Right forelimb (tissue), 1 donor: ENCODE measurements around the gene PRSS27.
A peak's percentile ranks its signal among the peaks of the same experiment; 100 is the strongest.
"Not testable (repeated sequence)": the region's sequence is repeated elsewhere in the genome, so short reads cannot be mapped to it uniquely, and the experiment has no call there.

Experiments
- DNase-seq: peaks from one replicate; pipeline ENCODE4 v3.0.0-alpha.2; 2018

PRSS27 gene

GRCh38 chr16:2707368-2708289 is 12.4 kb downstream of the PRSS27 start:
- no peak for DNase-seq

- no peak for DNase-seq
These were observed 13.3 kb downstream of the PRSS27 start for GRCh38 chr16:2706611-2707311.

- no peak for DNase-seq
These were observed 13.9 kb downstream of the PRSS27 start for GRCh38 chr16:2706085-2706484.

- DNase-seq, result no peak
These were observed 14.7 kb downstream of the PRSS27 start for GRCh38 chr16:2705351-2705750.

- DNase-seq, result no peak
These were observed 15.1 kb downstream of the PRSS27 start for GRCh38 chr16:2704983-2705275.

- no peak for DNase-seq
These were observed 15.7 kb downstream of the PRSS27 start for GRCh38 chr16:2704166-2704982.

- DNase-seq, result no peak
These were observed 16.9 kb downstream of the PRSS27 start for GRCh38 chr16:2702871-2703745.

- DNase-seq, result no peak
These were observed 17.6 kb downstream of the PRSS27 start for GRCh38 chr16:2702438-2702825.

- no peak for DNase-seq
These were observed 18.1 kb downstream of the PRSS27 start for GRCh38 chr16:2701713-2702437.

GRCh38 chr16:2701272-2701671 is 18.8 kb downstream of the PRSS27 start:
- DNase-seq, result no peak

GRCh38 chr16:2700786-2701185 is 19.2 kb downstream of the PRSS27 start:
- DNase-seq, result no peak

- DNase-seq, result no peak
These were observed 20.0 kb downstream of the PRSS27 start for GRCh38 chr16:2699791-2700600.

- DNase-seq, result no peak
These were observed 20.9 kb downstream of the PRSS27 start for GRCh38 chr16:2698965-2699750.

GRCh38 chr16:2698103-2698870 is 21.7 kb downstream of the PRSS27 start:
- no peak for DNase-seq

GRCh38 chr16:2697401-2697948 is 22.5 kb downstream of the PRSS27 start:
- DNase-seq, result no peak

- not testable (repeated sequence) for DNase-seq
These were observed 23.3 kb downstream of the PRSS27 start for GRCh38 chr16:2696601-2697250.

- peak; percentile 60 for DNase-seq
These were observed 26.9 kb downstream of the PRSS27 start for GRCh38 chr16:2692948-2693651.
